ENCODE results near the gene PIGK. TPM values are rescaled to one million over a fixed set of nuclear protein-coding genes. Genes with fewer than 3 reads are reported as not detected.

PIGK gene
- total and polyA plus RNA-seq, 2 donors (not counting 1 experiment from before 2014, with no cell fraction given), result 3.1 to 14.9 TPM

DNA sequence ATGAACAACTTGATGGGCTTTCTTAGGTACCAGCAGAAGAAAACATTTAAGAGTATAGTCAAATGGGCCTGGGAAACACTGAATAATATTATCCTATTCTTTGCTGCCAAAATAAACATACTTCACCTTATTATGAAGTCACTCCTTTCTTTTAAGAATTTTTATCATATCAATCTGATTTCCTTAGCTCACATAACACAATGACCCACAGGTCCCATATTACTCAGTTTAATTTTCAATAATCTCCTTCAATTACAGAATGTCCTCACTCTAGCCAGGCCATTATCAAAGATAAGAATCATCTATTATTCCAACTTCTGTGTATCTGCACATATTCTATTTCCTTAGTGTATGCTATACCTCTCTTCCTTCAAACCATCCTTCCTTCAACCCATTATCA, 63.0 kb downstream of the PIGK start:
- no peaks in the 10 kb centered on the region for H3K4me1 Mint-ChIP-seq
- Histone ChIP-seq H3K9ac (ENCODE audit: low read length) (no peak overlapping the region), H2AFZ (ENCODE audit: insufficient read depth, low read depth, low read length, poor library complexity, severe bottlenecking) (no peak overlapping the region), H3K9me3 (ENCODE audit: control extremely low read depth in 1 of 3, control insufficient read depth in 2 of 3, insufficient read depth in 1 of 3, low read length in 2 of 3) (peaks cover 0 to 7% (median 0%) of the 10 kb centered on the region in 3 donors), H3K27me3 (replicated peaks in 1 of 4; ENCODE audit: control extremely low read depth in 1 of 4, control insufficient read depth in 3 of 4, insufficient read depth in 4 of 4, low read length in 3 of 4) (no peaks in the 10 kb centered on the region), H3K4me2 (replicated peaks; ENCODE audit: low read depth, low read length, poor library complexity, severe bottlenecking) (no peak overlapping the region), H4K20me1 (ENCODE audit: control insufficient read depth, insufficient read depth, low read length, poor library complexity, severe bottlenecking) (no peaks in the 10 kb centered on the region), H3K36me3 (replicated peaks in 1 of 2; ENCODE audit: control extremely low read depth in 1 of 2, control insufficient read depth in 1 of 2, extremely low read depth in 1 of 2, insufficient read depth in 2 of 2, low read length in 1 of 2) (peaks cover 4 to 13% of the 10 kb centered on the region in 2 experiments), H3K4me3 (ENCODE audit: control extremely low read depth in 1 of 5, extremely low read depth in 1 of 5, insufficient read depth in 1 of 5, low read depth in 2 of 5, low read length in 4 of 5) (no peak overlapping the region), H3K79me2 (ENCODE audit: control insufficient read depth, insufficient read depth, low read length) (no peaks in the 10 kb centered on the region), H3K4me1 (ENCODE audit: control insufficient read depth in 2 of 2, insufficient read depth in 2 of 2, low read length in 2 of 2) (no peaks in the 10 kb centered on the region), H3K27ac (ENCODE audit: low read length in 2 of 2) (no peak overlapping the region)
- no peaks in the 10 kb centered on the region for H3K27me3 Mint-ChIP-seq
- intact Hi-C loops (cut with micrococcal nuclease), result no loop called here
- POLR2A ChIA-PET, result no interaction called here
- CTCF ChIA-PET, result no interaction called here
- ATAC-seq (ENCODE audit: low read depth) (no peak), DNase-seq (no peak)
- no peak overlapping the region for H3K4me3 Mint-ChIP-seq
- TF ChIP-seq, protein P1, sequence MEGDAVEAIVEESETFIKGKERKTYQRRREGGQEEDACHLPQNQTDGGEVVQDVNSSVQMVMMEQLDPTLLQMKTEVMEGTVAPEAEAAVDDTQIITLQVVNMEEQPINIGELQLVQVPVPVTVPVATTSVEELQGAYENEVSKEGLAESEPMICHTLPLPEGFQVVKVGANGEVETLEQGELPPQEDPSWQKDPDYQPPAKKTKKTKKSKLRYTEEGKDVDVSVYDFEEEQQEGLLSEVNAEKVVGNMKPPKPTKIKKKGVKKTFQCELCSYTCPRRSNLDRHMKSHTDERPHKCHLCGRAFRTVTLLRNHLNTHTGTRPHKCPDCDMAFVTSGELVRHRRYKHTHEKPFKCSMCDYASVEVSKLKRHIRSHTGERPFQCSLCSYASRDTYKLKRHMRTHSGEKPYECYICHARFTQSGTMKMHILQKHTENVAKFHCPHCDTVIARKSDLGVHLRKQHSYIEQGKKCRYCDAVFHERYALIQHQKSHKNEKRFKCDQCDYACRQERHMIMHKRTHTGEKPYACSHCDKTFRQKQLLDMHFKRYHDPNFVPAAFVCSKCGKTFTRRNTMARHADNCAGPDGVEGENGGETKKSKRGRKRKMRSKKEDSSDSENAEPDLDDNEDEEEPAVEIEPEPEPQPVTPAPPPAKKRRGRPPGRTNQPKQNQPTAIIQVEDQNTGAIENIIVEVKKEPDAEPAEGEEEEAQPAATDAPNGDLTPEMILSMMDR (IDR thresholded peaks at IDR 0.05), result no peak
- peaks cover 2% of the 10 kb centered on the region for H3K9me3 Mint-ChIP-seq (ENCODE audit: insufficient read depth)
- H3K27ac Mint-ChIP-seq, result no peak overlapping the region

DNA sequence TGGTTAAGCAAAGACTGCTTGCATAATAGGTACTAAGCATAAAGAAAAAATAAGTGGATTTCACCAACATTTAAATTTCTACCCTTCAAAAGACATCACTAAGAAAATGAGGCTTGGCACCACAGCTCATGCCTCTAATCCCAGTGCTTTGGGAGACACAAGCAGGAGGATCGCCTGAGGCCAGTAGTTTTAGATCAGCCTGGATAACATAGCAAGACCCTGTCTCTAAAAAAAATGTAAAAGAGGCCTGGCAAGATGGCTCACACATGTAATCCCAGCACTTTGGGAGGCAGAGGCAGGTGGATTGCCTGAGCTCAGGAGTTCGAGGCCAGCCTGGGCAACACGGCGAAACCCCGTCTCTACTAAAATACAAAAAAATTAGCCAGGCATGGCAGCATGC, 73.0 kb downstream of the PIGK start:
- Histone ChIP-seq H3K4me3 (ENCODE audit: control extremely low read depth in 1 of 5, extremely low read depth in 1 of 5, insufficient read depth in 1 of 5, low read depth in 2 of 5, low read length in 4 of 5) (no peak overlapping the region), H3K79me2 (ENCODE audit: control insufficient read depth, insufficient read depth, low read length) (no peaks in the 10 kb centered on the region), H4K20me1 (ENCODE audit: control insufficient read depth, insufficient read depth, low read length, poor library complexity, severe bottlenecking) (no peaks in the 10 kb centered on the region), H3K27me3 (replicated peaks in 1 of 4; ENCODE audit: control extremely low read depth in 1 of 4, control insufficient read depth in 3 of 4, insufficient read depth in 4 of 4, low read length in 3 of 4) (no peaks in the 10 kb centered on the region), H3K9me3 (ENCODE audit: control extremely low read depth in 1 of 3, control insufficient read depth in 2 of 3, insufficient read depth in 1 of 3, low read length in 2 of 3) (no peaks in the 10 kb centered on the region), H3K9ac (ENCODE audit: low read length) (no peak overlapping the region), H3K4me2 (replicated peaks; ENCODE audit: low read depth, low read length, poor library complexity, severe bottlenecking) (no peak overlapping the region), H2AFZ (ENCODE audit: insufficient read depth, low read depth, low read length, poor library complexity, severe bottlenecking) (no peak overlapping the region), H3K4me1 (ENCODE audit: control insufficient read depth in 2 of 2, insufficient read depth in 2 of 2, low read length in 2 of 2) (no peaks in the 10 kb centered on the region), H3K27ac (ENCODE audit: low read length in 2 of 2) (no peak overlapping the region), H3K36me3 (replicated peaks in 1 of 2; ENCODE audit: control extremely low read depth in 1 of 2, control insufficient read depth in 1 of 2, extremely low read depth in 1 of 2, insufficient read depth in 2 of 2, low read length in 1 of 2) (no peaks in the 10 kb centered on the region)
- POLR2A ChIA-PET, result no interaction called here
- H3K27me3 Mint-ChIP-seq, result no peaks in the 10 kb centered on the region
- H3K9me3 Mint-ChIP-seq (ENCODE audit: insufficient read depth), result no peaks in the 10 kb centered on the region
- ATAC-seq (ENCODE audit: low read depth) (no peak), DNase-seq (no peak)
- intact Hi-C loops (cut with micrococcal nuclease), result no loop called here
- H3K27ac Mint-ChIP-seq, result no peak overlapping the region
- 80% methylated on average over 1 of the region's 5 CpGs for WGBS (ENCODE audit: insufficient coverage)
- no peak overlapping the region for H3K4me3 Mint-ChIP-seq
- H3K4me1 Mint-ChIP-seq, result no peaks in the 10 kb centered on the region
- TF ChIP-seq, protein P1 (IDR thresholded peaks at IDR 0.05), result no peak
- TF ChIP-seq EZH2 (IDR thresholded peaks at IDR 0.05; ENCODE audit: borderline replicate concordance, insufficient read depth, low read depth, low read length, poor library complexity, severe bottlenecking), result no peak
- CTCF ChIA-PET, result interaction anchor here (0.8 to 1.6 kb wide), 4 partner anchors 138 to 993 kb away, joined by 3 to 9 read pairs (median 4); no protein-coding TSS in a partner anchor

All from B cell (primary cell).